WTC11 (cell line): ENCODE measurements around the gene NPVF.

Experiments
- CBFB ChIP-seq: sonication (generic); formaldehyde crosslinking; IDR thresholded peaks from 2 replicates; pipeline ENCODE4 v1.8.1; 2022; ENCODE audit warnings: mild to moderate bottlenecking, low read depth, missing genetic modification reagents
- CREB1 ChIP-seq: sonication (generic); formaldehyde crosslinking; IDR thresholded peaks from 2 replicates; pipeline ENCODE4 v1.8.0; 2023; ENCODE audit warnings: mild to moderate bottlenecking, missing genetic modification reagents
- CTCF ChIP-seq: fragments of 200-600 bp; IDR thresholded peaks from 2 replicates; pipeline ENCODE4 v1.8.0; 2022; ENCODE audit warnings: antibody characterized with exemption
- ETV6 ChIP-seq: sonication (generic); formaldehyde crosslinking; IDR thresholded peaks from 2 replicates; pipeline ENCODE4 v1.8.1; 2022; ENCODE audit warnings: mild to moderate bottlenecking, missing genetic modification reagents
- FOXJ3 ChIP-seq: sonication (generic); formaldehyde crosslinking; IDR thresholded peaks from 2 replicates; pipeline ENCODE4 v1.9.0; 2021; ENCODE audit warnings: missing genetic modification reagents, mild to moderate bottlenecking, borderline replicate concordance
- JUN ChIP-seq: sonication (generic); formaldehyde crosslinking; IDR thresholded peaks from 2 replicates; pipeline ENCODE4 v1.8.0; 2023; ENCODE audit warnings: mild to moderate bottlenecking, missing genetic modification reagents
- MLX ChIP-seq: sonication (generic); formaldehyde crosslinking; IDR thresholded peaks from 2 replicates; pipeline ENCODE4 v1.8.1; 2023; ENCODE audit warnings: mild to moderate bottlenecking, missing genetic modification reagents, moderate library complexity
- NFYB ChIP-seq: sonication (generic); formaldehyde crosslinking; conservative IDR thresholded peaks from 2 replicates; pipeline ENCODE4 v1.8.0; 2022; ENCODE audit warnings: low read depth, missing genetic modification reagents
- SMAD3 ChIP-seq: sonication (generic); formaldehyde crosslinking; IDR thresholded peaks from 2 replicates; pipeline ENCODE4 v1.8.0; 2022; ENCODE audit warnings: missing genetic modification reagents, mild to moderate bottlenecking, borderline replicate concordance
- ZMAT4 ChIP-seq: fragments of 250-450 bp; sonication (Bioruptor Pico); IDR thresholded peaks from 2 replicates; pipeline ENCODE4 v1.9.0; 2021; ENCODE audit warnings: mild to moderate bottlenecking
- TF ChIP-seq, protein P1 (sequence below): sonication (generic); formaldehyde crosslinking; conservative IDR thresholded peaks from 2 replicates; pipeline ENCODE4 v1.8.1; 2022; ENCODE audit warnings: mild to moderate bottlenecking, missing genetic modification reagents

DNA sequence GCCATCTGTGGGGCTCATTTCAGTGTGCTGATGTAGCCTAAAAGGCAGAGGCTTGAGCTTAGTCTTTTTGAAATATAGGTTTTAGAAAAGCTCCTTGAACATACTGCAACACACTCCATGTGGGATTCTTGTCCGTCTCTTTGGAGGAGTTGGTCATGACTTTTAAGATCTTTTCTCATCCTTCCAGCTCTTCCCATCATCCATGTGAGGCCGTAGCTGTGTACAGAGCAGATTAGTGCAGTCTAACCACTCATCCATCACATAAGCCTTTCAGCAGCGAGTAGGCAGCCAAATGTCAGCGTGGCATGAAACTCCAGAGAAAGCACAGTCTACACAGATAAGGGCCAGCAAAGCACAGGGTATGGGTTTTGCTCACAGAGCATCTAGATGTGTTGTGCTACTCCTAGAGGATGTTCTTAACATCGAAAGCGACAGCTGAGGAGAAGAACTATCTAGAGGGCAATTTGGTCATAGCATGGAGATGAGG lies 28.1 kb upstream of the NPVF start:
- TF ChIP-seq CTCF (no peak), FOXJ3 (CRISPR knock-in tag) (no peak), SMAD3 (CRISPR knock-in tag) (no peak), CREB1 (CRISPR knock-in tag) (no peak), ZMAT4 (CRISPR knock-in tag) (no peak), MLX (no peak), CBFB (CRISPR knock-in tag) (no peak), JUN (no peak), NFYB (CRISPR knock-in tag) (no peak), ETV6 (CRISPR knock-in tag) (no peak)
- TF ChIP-seq, protein P1, sequence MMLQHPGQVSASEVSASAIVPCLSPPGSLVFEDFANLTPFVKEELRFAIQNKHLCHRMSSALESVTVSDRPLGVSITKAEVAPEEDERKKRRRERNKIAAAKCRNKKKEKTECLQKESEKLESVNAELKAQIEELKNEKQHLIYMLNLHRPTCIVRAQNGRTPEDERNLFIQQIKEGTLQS: no peak
